ENCODE measurements around the gene SLCO2B1. TPM values are rescaled to one million over a fixed set of nuclear protein-coding genes. Genes with fewer than 3 reads are reported as not detected.

SLCO2B1 gene
- total and polyA plus RNA-seq, 2 of the 8 experiments (the other 6 are each of a cell fraction or from before 2014, with no cell fraction given) = 0.03 TPM; not detected in 1

- H3K27me3 ChIP-seq (replicated peaks in 1 of 4; ENCODE audit: control insufficient read depth in 3 of 4, extremely low read depth in 1 of 4, insufficient read depth in 3 of 4, low read length in 3 of 4) = no peaks in the 10 kb centered on the region
- no peak overlapping the region for H3K18ac ChIP-seq (ENCODE audit: extremely low read depth, low read length)
- TF ChIP-seq GTF2F1 (IDR thresholded peaks at IDR 0.05; ENCODE audit: borderline replicate concordance, low read depth, low read length) = no peak
- no peak for TF ChIP-seq TAF1 (IDR thresholded peaks at IDR 0.05; ENCODE audit: low read depth, low read length)
- no peak for TF ChIP-seq SRF (IDR thresholded peaks at IDR 0.05; ENCODE audit: low read depth, low read length)
- no peak for TF ChIP-seq SP1 (IDR thresholded peaks at IDR 0.05; ENCODE audit: low read depth, low read length)
- TF ChIP-seq RNF2 (IDR thresholded peaks at IDR 0.05; ENCODE audit: borderline replicate concordance, low read depth, low read length, missing control alignments, poor library complexity, severe bottlenecking) = no peak
- no peak for TF ChIP-seq USF2 (IDR thresholded peaks at IDR 0.05; ENCODE audit: low read length)
- no peak for TF ChIP-seq ASH2L (IDR thresholded peaks at IDR 0.05; ENCODE audit: low read length)
- TF ChIP-seq CTCF (IDR thresholded peaks at IDR 0.05; ENCODE audit: control extremely low read depth in 1 of 3, insufficient read depth in 1 of 3, low read depth in 1 of 3, low read length in 3 of 3) = no peak
- TF ChIP-seq SIX5 (IDR thresholded peaks at IDR 0.05; ENCODE audit: low read depth, low read length) = no peak
- no peak for TF ChIP-seq MAFK (IDR thresholded peaks at IDR 0.05; ENCODE audit: low read depth, low read length)
- H2BK5ac ChIP-seq (ENCODE audit: low read depth, low read length) = no peak overlapping the region
- no peak overlapping the region for H3K4ac ChIP-seq (replicated peaks; ENCODE audit: insufficient read length, low read depth, low read length)
- H3K4me3 ChIP-seq (ENCODE audit: extremely low read depth in 1 of 4, insufficient read depth in 2 of 4, low read depth in 3 of 4, low read length in 4 of 4) = no peak overlapping the region
- no peak overlapping the region for H2AFZ ChIP-seq (ENCODE audit: low read length)
- H2BK15ac ChIP-seq (ENCODE audit: low read length) = no peak overlapping the region
- no peak overlapping the region for H4K5ac ChIP-seq (ENCODE audit: insufficient read length, low read depth, low read length)
- H3K4me2 ChIP-seq (ENCODE audit: insufficient read depth in 1 of 2, low read depth in 2 of 2, low read length in 2 of 2) = no peak overlapping the region
- no peak overlapping the region for H3K23ac ChIP-seq (ENCODE audit: insufficient read length)
- no peak overlapping the region for H4K91ac ChIP-seq (replicated peaks; ENCODE audit: insufficient read length, low read length)
- H3K14ac ChIP-seq (ENCODE audit: insufficient read length) = no peak overlapping the region
- H3K36me3 ChIP-seq (ENCODE audit: control insufficient read depth in 2 of 4, insufficient read depth in 4 of 4, low read length in 3 of 4) = no peaks in the 10 kb centered on the region
- no peak overlapping the region for H2BK20ac ChIP-seq (ENCODE audit: low read length)
- H3K27ac ChIP-seq (ENCODE audit: low read depth, low read length) = no peak overlapping the region
- FAIRE-seq (no peak), DNase-seq (ENCODE audit: low read depth in 1 of 2, low spot score in 2 of 2) (no peak)
- 0 out of 2 replicates have a peak overlapping the region, but pooled peaks have one; percentile 15 for H2AK5ac ChIP-seq (ENCODE audit: low read depth, low read length)
- H4K8ac ChIP-seq (ENCODE audit: extremely low read depth, insufficient read depth, low read length) = no peak overlapping the region
- no peak overlapping the region for H3K9ac ChIP-seq (replicated peaks in 1 of 4; ENCODE audit: extremely low read depth in 1 of 4, low read depth in 3 of 4, low read length in 3 of 4)
- H2BK12ac ChIP-seq (ENCODE audit: low read depth, low read length) = peak overlapping the region; percentile 87; the same call in 1 of the 2 replicates
- CTCF ChIA-PET (ENCODE audit: partially characterized antibody) = interaction anchor here (0.7 to 45.7 kb wide), 5 partner anchors 12 to 54 kb away, joined by 3 to 825 read pairs (median 3); partner anchors contain the start of genes SLCO2B1 and TPBGL
- H3K79me2 ChIP-seq (ENCODE audit: control insufficient read depth in 1 of 2, insufficient read depth in 2 of 2, low read length in 2 of 2) = no peaks in the 10 kb centered on the region
- no peaks in the 10 kb centered on the region for H4K20me1 ChIP-seq (replicated peaks in 1 of 2; ENCODE audit: control insufficient read depth in 1 of 2, insufficient read depth in 2 of 2, low read length in 2 of 2)
- H3K4me1 ChIP-seq (replicated peaks in 1 of 4; ENCODE audit: control insufficient read depth in 3 of 4, insufficient read depth in 4 of 4, low read length in 3 of 4) = 0 out of 7 replicates have a peak, but pooled peaks cover 0 to 2% (median 0%) of the 10 kb centered on the region in 4 experiments
- no peaks in the 10 kb centered on the region for H3K9me3 ChIP-seq (ENCODE audit: insufficient read depth in 2 of 2, low read depth in 1 of 2, low read length in 1 of 2)
- H3K56ac ChIP-seq (replicated peaks; ENCODE audit: insufficient read length, low read depth, low read length) = no peak overlapping the region
- H3K79me1 ChIP-seq (ENCODE audit: low read depth, low read length) = no peaks in the 10 kb centered on the region
- 93% methylated on average over 10 of the region's 10 CpGs; no CpG with 5 or more reads in 1 of the 2 experiments for WGBS, 2 experiments (ENCODE audit: extremely low coverage in 1 of 2, insufficient coverage in 1 of 2, insufficient read length in 1 of 2, insufficient replicate concordance in 2 of 2, low coverage in 1 of 2, low lambda C conversion rate in 2 of 2, missing lambda C conversion rate in 1 of 2)
- no peak overlapping the region for H2BK120ac ChIP-seq (replicated peaks; ENCODE audit: low read depth, low read length)
- POLR2A ChIA-PET (ENCODE audit: partially characterized antibody) = no interaction called here
- H3K23me2 ChIP-seq (ENCODE audit: low read depth, low read length) = no peaks in the 10 kb centered on the region
Measured at GRCh38 chr11:75200051-75200450, 49.1 kb downstream of the SLCO2B1 start.

Measured in H1 (cell line).